ENCODE results near the gene PBX3. TPM values are rescaled to one million over a fixed set of nuclear protein-coding genes. Genes with fewer than 3 reads are reported as not detected.

Gene PBX3
- polyA plus RNA-seq, 1 donor (not counting 4 experiments of a cell fraction or from before 2014, with no cell fraction given), result 26.3 TPM

- H3K9ac ChIP-seq (ENCODE audit: control insufficient read depth, extremely low read depth, insufficient read depth, low read length), result no peak overlapping the region
- H3K27ac ChIP-seq (ENCODE audit: control insufficient read depth, insufficient read depth, low read length), result no peak overlapping the region
- H2AFZ ChIP-seq (ENCODE audit: control insufficient read depth, low read length), result no peak overlapping the region
- no peak for DNase-seq (ENCODE audit: low read depth, low spot score)
- no peak overlapping the region for H3K4me3 ChIP-seq (ENCODE audit: control insufficient read depth in 2 of 3, extremely low read depth in 1 of 3, insufficient read depth in 2 of 3, low read depth in 1 of 3, low read length in 3 of 3)
- no peaks in the 10 kb centered on the region for H3K27me3 ChIP-seq (ENCODE audit: control insufficient read depth, extremely low read depth, insufficient read depth, low read length)
- H3K9me1 ChIP-seq (ENCODE audit: control insufficient read depth, extremely low read depth, insufficient read depth, low read length), result no peaks in the 10 kb centered on the region
- peaks cover 5% of the 10 kb centered on the region for H3K79me2 ChIP-seq (ENCODE audit: control insufficient read depth, insufficient read depth, low read length)
- H3K9me3 ChIP-seq (ENCODE audit: control insufficient read depth, low read depth, low read length), result no peaks in the 10 kb centered on the region
- no peaks in the 10 kb centered on the region for H3K36me3 ChIP-seq (ENCODE audit: control insufficient read depth in 2 of 2, extremely low read depth in 1 of 2, insufficient read depth in 2 of 2, low read length in 2 of 2)
- no peaks in the 10 kb centered on the region for H3K4me1 ChIP-seq (ENCODE audit: control insufficient read depth, extremely low read depth, insufficient read depth, low read length)
- dilution Hi-C loops (cut with MboI; ENCODE audit: extremely low pct_ligation_motif_present, low sequenced_read_pairs), result no loop called here
- FAIRE-seq, result no peak
- H3K4me2 ChIP-seq (ENCODE audit: control insufficient read depth, extremely low read depth, insufficient read depth, low read depth, low read length), result no peak overlapping the region
- no peaks in the 10 kb centered on the region for H4K20me1 ChIP-seq (ENCODE audit: control insufficient read depth, extremely low read depth, insufficient read depth, low read length)
- no peak for TF ChIP-seq CTCF (optimal IDR thresholded peaks at IDR 0.05 in 1 of 3, IDR thresholded peaks at IDR 0.05 in 1 of 3, conservative IDR thresholded peaks at IDR 0.05 in 1 of 3; ENCODE audit: extremely low read depth in 1 of 3, insufficient read depth in 2 of 3, low read length in 3 of 3)
- TF ChIP-seq EZH2 (IDR thresholded peaks at IDR 0.05; ENCODE audit: low read length), result no peak
These were observed 162.3 kb downstream of the PBX3 start for GRCh38 chr9:125909459-125909858.

- Histone ChIP-seq H3K79me2 (ENCODE audit: control insufficient read depth, insufficient read depth, low read length) (peaks cover 1% of the 10 kb centered on the region), H3K27me3 (ENCODE audit: control insufficient read depth, extremely low read depth, insufficient read depth, low read length) (no peaks in the 10 kb centered on the region), H3K4me1 (ENCODE audit: control insufficient read depth, extremely low read depth, insufficient read depth, low read length) (no peaks in the 10 kb centered on the region), H3K9me1 (ENCODE audit: control insufficient read depth, extremely low read depth, insufficient read depth, low read length) (no peaks in the 10 kb centered on the region), H3K4me3 (ENCODE audit: control insufficient read depth in 2 of 3, extremely low read depth in 1 of 3, insufficient read depth in 2 of 3, low read depth in 1 of 3, low read length in 3 of 3) (no peak overlapping the region), H4K20me1 (ENCODE audit: control insufficient read depth, extremely low read depth, insufficient read depth, low read length) (no peaks in the 10 kb centered on the region), H3K4me2 (ENCODE audit: control insufficient read depth, extremely low read depth, insufficient read depth, low read depth, low read length) (no peak overlapping the region), H3K27ac (ENCODE audit: control insufficient read depth, insufficient read depth, low read length) (no peak overlapping the region), H3K9me3 (ENCODE audit: control insufficient read depth, low read depth, low read length) (no peaks in the 10 kb centered on the region), H3K9ac (ENCODE audit: control insufficient read depth, extremely low read depth, insufficient read depth, low read length) (no peak overlapping the region), H2AFZ (ENCODE audit: control insufficient read depth, low read length) (no peak overlapping the region), H3K36me3 (ENCODE audit: control insufficient read depth in 2 of 2, extremely low read depth in 1 of 2, insufficient read depth in 2 of 2, low read length in 2 of 2) (no peaks in the 10 kb centered on the region)
- DNase-seq (ENCODE audit: low read depth, low spot score), result no peak
- dilution Hi-C loops (cut with MboI; ENCODE audit: extremely low pct_ligation_motif_present, low sequenced_read_pairs), result no loop called here
- TF ChIP-seq EZH2 (IDR thresholded peaks at IDR 0.05; ENCODE audit: low read length) (no peak), CTCF (optimal IDR thresholded peaks at IDR 0.05 in 1 of 3, IDR thresholded peaks at IDR 0.05 in 1 of 3, conservative IDR thresholded peaks at IDR 0.05 in 1 of 3; ENCODE audit: extremely low read depth in 1 of 3, insufficient read depth in 2 of 3, low read length in 3 of 3) (no peak)
- FAIRE-seq, result no peak
These were observed 163.1 kb downstream of the PBX3 start for GRCh38 chr9:125910286-125910685.
